C1 segment of cervical spinal cord (tissue), 14 donors: Measurements from ENCODE around the gene RABGAP1L.
A peak's percentile ranks its signal among the peaks of the same experiment; 100 is the strongest.
"Not testable (repeated sequence)": the region's sequence is repeated elsewhere in the genome, so short reads cannot be mapped to it uniquely, and the experiment has no call there.

Experiments
- DNase-seq, 14 donors: peaks; one replicate each; lab custom pipeline; 2025; lab: John Stamatoyannopoulos, UW

RABGAP1L gene

GRCh38 chr1:174858301-174858700 is 699.0 kb downstream of the RABGAP1L start:
- DNase-seq, result no peak

DNA sequence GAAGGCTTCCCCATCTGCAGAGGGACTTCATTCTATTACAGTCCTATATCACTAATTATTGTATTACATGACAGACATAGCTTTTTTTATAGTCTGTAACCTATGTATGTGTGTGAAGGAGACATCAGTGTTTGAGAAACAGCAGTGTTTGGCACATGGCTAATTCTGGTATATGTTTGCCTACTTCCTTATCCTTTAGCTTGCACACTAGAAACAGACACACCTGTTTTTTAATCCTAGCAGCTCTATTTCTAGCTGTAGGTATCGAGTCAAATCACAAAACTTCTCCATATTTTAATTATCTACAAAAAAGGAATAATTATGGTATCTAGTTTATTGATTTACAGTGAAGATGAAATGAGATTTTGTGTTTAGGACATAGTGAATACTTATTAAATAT is 711.0 kb downstream of the RABGAP1L start:
- DNase-seq, result no peak

DNA sequence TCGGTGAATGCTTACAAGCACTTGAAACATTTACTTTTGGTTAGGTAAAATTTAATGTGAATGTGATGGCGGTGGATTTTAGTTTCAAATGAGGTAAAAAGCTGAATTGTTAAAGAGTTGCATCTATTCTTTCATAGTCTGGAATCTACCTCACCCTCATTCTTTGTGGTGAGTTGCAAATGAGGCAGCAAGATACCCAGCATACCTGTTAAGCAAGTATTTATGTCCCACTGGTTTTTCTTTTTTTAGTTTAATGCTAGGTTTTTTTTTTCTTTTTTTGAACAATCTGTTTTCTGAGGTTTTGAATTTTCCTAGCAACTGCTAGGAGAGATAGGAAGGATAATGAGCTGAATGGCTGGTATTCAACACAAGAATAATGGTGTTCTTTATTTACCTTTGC is 712.6 kb downstream of the RABGAP1L start:
- DNase-seq, result no peak

GRCh38 chr1:174872615-174873058 is 713.3 kb downstream of the RABGAP1L start:
- no peak for DNase-seq

DNA sequence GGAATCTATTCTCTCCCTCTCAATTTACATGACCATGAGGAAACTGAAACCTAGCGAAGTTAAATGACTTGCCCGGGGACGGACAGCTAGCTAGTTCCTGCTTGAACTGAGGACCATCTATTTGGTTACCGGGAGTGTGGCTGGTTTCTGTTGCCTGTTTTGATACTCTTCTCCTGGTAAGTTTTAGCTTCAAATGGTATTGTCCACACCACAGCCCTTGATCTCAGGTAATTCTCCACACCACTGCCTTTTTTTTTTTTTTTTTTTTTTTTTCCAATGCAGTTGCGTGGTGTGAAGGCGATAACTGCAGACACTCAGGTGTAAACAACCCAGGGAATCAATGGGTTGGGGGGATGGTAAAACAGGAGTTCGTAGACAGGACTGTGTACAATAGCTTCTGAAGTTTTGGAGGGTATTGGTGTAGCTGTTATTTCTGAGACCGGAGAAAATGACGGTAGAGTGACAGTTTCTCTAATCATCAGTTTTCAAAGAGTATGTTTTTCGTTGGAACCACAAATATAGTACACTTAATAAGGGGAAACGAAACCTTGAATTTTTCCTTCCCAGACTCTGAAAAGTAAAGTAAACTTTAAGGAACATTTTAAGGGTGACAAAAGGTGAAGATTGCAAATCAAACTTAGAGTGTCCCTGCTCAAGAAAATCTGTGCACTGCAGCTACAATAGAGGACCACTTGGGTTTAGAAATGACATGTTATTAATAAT is 715.2 kb downstream of the RABGAP1L start:
- DNase-seq, result no peak

DNA sequence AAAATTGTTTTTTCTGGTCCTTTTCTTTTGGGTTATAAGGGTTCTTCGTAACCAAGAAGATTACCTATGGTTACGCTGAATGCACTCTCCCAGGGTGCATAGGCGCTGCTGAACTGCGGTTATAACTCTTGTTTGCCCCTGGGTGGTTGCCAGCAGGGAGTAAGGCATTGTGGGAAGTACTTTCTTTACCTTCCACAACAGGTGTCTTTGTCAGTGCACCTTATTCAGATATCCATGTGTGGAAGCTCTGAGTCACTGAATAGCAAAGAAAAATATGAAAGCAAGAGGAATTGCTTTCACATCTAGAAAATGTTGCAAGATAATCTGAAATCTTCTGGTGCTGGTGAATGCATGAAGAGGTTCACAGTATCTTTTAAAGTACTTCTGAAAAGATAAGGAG is 716.0 kb downstream of the RABGAP1L start:
- DNase-seq, result peak in 1 of 14 donors; percentile 12

DNA sequence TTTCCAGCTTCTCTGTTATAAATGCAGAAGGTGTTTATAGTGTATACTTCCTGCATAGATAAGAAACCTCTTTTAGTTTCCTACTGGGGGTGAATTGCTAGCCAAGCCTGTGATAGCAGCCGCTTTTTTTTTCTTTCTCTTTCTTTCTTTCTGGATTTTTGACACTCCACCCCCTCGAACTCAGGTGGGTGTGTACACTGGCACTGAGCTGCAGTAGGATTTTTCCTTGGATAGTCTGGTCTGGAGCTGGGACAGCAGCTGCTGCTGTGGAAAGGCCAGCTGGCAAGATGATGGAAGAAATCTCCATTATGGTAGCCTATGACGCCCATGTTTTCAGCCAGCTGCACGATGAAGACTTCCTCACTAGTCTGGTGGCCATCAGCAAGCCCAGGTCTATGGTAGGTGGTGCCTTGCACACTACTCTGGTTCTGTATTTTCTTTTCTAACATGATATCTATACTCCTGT is 717.9 kb downstream of the RABGAP1L start:
- DNase-seq, result peak in 3 of 14 donors; percentile 5 to 12 (median 8)

DNA sequence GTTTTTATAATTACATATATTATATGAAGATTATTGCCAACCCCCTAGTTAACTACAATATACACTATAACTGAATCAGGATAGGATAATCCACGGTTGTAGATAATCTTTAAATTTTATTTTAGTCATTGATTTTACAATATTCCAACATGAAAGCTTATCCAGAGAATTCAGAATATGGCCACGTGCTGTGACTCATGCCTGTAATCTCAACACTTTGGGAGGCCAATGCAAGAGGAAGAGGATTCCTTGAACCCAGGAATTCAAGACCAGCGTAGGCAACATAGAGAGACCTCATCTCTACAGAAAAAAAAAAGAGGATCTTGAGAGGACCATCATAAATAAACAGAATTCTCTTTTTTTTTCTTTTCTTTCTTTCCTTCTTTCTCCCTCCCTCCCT is 720.9 kb downstream of the RABGAP1L start:
- DNase-seq, result no peak

DNA sequence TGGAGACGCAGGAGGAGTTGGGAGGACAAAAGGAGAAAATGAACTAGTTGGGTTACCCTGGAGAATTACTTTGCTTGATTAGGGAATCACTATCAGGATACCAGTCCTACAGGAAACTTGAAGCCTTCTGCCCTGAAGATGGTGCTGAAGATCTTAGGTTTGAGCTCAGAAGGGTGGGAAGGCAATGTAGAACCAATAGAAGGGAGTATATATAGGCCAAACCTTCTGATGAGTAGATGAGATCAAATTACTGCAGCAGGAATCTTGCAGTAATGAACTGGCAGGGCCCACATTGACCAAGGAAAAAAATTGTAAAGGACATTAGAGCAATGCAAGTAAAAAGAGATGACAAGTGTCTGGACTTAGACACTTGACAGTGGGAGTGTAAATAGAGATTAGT is 724.1 kb downstream of the RABGAP1L start:
- no peak for DNase-seq

GRCh38 chr1:174884038-174884437 is 724.7 kb downstream of the RABGAP1L start:
- DNase-seq, result no peak

DNA sequence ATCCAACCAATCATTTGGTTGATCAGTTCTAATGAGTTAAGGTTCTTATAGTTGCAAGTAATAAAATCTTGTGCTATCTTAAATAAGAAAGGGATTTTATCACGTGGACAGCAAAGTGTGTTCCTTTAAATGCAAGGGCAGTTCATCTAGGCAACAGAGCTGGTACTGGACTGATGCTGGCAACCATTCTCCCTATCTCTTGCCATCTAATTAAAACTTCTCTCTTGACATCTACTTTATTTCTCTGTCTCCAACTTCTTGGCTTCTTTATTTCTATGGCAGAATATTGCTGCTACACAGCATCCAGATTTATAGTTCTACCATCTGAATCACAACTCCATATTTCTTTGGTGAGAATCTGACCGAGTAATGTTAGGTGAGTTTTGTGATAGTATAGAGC is 725.2 kb downstream of the RABGAP1L start:
- no peak for DNase-seq

- DNase-seq, result no peak
These were observed 730.7 kb downstream of the RABGAP1L start for GRCh38 chr1:174890024-174890423.

GRCh38 chr1:174892016-174892415 is 732.7 kb downstream of the RABGAP1L start:
- DNase-seq, result no peak

DNA sequence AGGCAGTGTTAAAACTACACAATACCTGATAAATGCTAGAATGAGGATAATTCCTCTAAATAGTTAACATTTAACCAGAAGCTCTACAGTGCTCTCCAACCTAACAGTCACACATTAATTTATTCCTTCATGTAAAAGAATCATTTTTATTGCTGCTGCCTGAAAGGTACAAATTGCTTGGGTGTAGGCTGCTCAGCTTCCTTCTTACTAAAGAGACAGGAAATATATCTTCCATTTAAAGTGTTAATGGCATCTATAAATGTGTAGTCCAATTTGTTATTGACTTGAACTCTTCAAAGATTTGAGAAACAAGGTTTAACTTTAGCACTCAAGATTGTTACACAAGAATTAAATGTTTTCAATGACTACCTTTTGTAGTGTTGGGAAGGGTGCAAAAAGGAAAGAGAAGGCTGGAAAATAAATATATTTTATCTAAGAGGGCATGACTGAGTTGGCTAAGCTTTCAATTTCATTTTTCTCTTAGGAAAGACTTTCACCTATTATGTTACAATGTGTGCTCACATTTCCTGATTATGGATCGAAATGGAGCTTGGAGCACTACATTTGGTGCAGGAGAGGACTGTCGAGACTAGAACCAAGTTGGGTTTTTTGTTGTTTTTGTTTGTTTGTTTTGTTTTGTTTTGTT is 734.9 kb downstream of the RABGAP1L start:
- DNase-seq, result no peak

- DNase-seq, result not testable (repeated sequence)
These were observed 736.3 kb downstream of the RABGAP1L start for GRCh38 chr1:174895610-174896009.

- DNase-seq, result no peak
These were observed 738.9 kb downstream of the RABGAP1L start for GRCh38 chr1:174898102-174898797.

DNA sequence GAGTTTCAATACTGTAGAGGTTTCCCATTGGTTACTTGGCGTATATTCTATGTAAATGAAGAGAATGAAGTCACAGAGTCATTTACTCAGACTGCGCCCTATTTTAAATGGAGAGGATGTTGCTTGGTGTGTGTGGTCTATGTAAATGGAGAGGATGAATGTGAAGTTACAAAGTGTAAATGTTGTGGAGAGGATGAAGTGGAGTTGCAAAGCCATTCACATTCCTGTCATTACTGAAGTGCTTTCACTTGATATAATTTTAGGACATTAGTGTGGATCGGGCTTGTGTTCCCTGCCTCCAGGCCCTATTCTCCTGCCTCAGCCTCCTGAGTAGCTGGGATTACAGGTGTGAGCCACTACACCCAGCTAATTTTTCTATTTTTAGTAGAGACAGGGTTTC is 741.0 kb downstream of the RABGAP1L start:
- DNase-seq, result no peak

DNA sequence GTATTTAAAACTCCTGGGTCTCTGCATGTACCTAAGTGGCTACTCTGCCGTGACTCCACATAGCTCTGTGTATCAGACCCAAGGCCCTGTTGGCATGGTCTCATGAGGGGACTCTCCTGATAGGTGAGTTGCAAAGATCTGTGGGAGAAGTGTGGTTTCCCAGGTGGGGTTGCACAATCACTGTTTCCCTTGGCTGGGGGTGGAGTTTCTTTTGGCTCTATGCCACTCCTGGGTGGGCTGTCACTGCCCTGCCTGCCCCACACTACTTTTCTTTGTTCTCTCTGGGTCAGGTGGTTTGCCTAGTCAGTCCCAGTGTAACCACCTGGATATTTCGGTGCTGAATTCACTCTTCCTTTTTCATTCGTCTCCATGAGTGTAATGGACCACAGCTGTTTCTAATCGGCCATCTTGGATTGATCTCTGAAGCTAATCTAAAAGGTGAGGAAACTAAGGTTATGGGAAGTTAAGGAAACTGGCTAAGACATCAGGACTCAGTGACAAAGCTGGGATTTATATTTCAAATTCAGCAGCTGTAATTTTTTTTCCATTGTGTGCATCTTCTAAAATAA is 743.3 kb downstream of the RABGAP1L start:
- DNase-seq, result no peak

- no peak for DNase-seq
These were observed 752.3 kb downstream of the RABGAP1L start for GRCh38 chr1:174911606-174912005.

DNA sequence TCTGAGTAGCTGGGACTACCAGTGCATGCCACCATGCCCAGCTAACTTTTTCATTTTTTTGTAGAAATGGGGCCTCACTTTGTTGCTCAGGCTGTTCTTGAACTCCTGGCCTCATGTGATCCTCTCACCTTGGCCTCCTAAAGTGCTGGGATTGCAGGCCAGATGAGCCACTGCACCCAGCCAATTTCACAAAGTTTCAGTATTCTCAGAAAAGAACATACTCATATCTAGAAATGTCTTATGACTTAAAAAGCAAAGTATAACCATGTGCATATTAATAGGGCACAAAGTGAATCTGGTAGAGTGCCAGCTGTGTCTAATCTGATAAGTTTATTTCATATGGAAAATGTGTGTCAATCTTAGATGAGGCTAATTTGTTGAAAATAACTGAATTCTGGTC is 752.9 kb downstream of the RABGAP1L start:
- DNase-seq, result no peak

- no peak for DNase-seq
These were observed 754.0 kb downstream of the RABGAP1L start for GRCh38 chr1:174913225-174913903.

GRCh38 chr1:174914991-174915390 is 755.7 kb downstream of the RABGAP1L start:
- DNase-seq, result no peak
